ENCODE data around the gene PRSS57.

GRCh38 chr19:655691-656090 lies 39.6 kb downstream of the PRSS57 start:
- TF ChIP-seq, protein P1, sequence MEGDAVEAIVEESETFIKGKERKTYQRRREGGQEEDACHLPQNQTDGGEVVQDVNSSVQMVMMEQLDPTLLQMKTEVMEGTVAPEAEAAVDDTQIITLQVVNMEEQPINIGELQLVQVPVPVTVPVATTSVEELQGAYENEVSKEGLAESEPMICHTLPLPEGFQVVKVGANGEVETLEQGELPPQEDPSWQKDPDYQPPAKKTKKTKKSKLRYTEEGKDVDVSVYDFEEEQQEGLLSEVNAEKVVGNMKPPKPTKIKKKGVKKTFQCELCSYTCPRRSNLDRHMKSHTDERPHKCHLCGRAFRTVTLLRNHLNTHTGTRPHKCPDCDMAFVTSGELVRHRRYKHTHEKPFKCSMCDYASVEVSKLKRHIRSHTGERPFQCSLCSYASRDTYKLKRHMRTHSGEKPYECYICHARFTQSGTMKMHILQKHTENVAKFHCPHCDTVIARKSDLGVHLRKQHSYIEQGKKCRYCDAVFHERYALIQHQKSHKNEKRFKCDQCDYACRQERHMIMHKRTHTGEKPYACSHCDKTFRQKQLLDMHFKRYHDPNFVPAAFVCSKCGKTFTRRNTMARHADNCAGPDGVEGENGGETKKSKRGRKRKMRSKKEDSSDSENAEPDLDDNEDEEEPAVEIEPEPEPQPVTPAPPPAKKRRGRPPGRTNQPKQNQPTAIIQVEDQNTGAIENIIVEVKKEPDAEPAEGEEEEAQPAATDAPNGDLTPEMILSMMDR (IDR thresholded peaks at IDR 0.05; ENCODE audit: low read depth, low read length): no peak
- TF ChIP-seq EZH2phosphoT487 (IDR thresholded peaks at IDR 0.05; ENCODE audit: low read depth): no peak

Measured in OCI-LY3 (cell line).